AG09309 (cell line): ENCODE measurements around the gene PCDHGC4.
A peak's percentile ranks its signal among the peaks of the same experiment; 100 is the strongest.

Experiments
- DNase-seq: peaks from one replicate; pipeline ENCODE4 v3.0.0-alpha.2; 2010; ENCODE audit warnings: low read depth
- H3K4me3 ChIP-seq: 2 replicates; pipeline ENCODE4 v1.5.1; 2011; ENCODE audit warnings: mild to moderate bottlenecking, low read depth, low read length, moderate library complexity; ENCODE audit not compliant: control insufficient read depth
- TF ChIP-seq, protein P1 (sequence below): IDR thresholded peaks from 2 replicates; pipeline ENCODE4 v1.5.1; 2011; ENCODE audit warnings: mild to moderate bottlenecking, low read depth, low read length, inconsistent platforms; ENCODE audit not compliant: insufficient read depth, control insufficient read depth; ENCODE audit errors: missing control alignments

The PCDHGC4 gene

DNA sequence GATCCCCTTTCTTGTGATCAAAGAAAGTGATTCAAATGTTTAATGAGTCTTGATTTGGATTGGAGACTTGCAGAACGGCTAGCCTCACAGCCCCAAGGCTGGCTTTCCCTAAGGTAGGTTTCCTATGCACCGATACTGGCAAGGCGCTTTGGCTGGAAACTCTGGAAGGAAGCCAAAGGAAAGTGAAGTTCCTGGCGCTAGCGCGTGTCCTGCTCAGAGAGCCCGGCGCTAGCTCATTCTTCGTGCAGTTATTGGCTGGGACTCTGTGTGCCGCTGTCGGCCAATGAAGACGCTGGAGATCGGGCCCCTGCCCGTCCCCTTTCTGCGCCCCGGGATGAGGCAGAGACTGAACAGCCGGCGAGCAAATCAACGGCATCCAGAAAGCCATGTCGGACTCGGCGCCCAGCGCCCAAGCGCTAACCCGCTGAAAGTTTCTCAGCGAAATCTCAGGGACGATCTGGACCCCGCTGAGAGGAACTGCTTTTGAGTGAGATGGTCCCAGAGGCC is 9.2 kb upstream of the PCDHGC4 start, which contains the start of gene PCDHGC3:
PCDHGC3 (plus strand) TSS at position 342 of the 507 bp plus-strand sequence; CDS start at position 493, 151 bp downstream.
- TF ChIP-seq, protein P1, sequence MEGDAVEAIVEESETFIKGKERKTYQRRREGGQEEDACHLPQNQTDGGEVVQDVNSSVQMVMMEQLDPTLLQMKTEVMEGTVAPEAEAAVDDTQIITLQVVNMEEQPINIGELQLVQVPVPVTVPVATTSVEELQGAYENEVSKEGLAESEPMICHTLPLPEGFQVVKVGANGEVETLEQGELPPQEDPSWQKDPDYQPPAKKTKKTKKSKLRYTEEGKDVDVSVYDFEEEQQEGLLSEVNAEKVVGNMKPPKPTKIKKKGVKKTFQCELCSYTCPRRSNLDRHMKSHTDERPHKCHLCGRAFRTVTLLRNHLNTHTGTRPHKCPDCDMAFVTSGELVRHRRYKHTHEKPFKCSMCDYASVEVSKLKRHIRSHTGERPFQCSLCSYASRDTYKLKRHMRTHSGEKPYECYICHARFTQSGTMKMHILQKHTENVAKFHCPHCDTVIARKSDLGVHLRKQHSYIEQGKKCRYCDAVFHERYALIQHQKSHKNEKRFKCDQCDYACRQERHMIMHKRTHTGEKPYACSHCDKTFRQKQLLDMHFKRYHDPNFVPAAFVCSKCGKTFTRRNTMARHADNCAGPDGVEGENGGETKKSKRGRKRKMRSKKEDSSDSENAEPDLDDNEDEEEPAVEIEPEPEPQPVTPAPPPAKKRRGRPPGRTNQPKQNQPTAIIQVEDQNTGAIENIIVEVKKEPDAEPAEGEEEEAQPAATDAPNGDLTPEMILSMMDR, result peak; percentile 47
- peak; percentile 87 for DNase-seq
- peak within 1 kb of the TSS; percentile 51 for H3K4me3 ChIP-seq

DNA sequence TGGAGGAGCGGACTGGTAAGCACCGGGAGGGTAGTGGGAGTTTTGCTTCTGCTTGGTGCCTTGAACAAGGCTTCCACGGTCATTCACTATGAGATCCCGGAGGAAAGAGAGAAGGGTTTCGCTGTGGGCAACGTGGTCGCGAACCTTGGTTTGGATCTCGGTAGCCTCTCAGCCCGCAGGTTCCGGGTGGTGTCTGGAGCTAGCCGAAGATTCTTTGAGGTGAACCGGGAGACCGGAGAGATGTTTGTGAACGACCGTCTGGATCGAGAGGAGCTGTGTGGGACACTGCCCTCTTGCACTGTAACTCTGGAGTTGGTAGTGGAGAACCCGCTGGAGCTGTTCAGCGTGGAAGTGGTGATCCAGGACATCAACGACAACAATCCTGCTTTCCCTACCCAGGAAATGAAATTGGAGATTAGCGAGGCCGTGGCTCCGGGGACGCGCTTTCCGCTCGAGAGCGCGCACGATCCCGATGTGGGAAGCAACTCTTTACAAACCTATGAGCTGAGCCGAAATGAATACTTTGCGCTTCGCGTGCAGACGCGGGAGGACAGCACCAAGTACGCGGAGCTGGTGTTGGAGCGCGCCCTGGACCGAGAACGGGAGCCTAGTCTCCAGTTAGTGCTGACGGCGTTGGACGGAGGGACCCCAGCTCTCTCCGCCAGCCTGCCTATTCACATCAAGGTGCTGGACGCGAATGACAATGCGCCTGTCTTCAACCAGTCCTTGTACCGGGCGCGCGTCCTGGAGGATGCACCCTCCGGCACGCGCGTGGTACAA is 8.5 kb upstream of the PCDHGC4 start:
- DNase-seq, result peak; percentile 46
- H3K4me3 ChIP-seq, result peak overlapping the region; percentile 51

DNA sequence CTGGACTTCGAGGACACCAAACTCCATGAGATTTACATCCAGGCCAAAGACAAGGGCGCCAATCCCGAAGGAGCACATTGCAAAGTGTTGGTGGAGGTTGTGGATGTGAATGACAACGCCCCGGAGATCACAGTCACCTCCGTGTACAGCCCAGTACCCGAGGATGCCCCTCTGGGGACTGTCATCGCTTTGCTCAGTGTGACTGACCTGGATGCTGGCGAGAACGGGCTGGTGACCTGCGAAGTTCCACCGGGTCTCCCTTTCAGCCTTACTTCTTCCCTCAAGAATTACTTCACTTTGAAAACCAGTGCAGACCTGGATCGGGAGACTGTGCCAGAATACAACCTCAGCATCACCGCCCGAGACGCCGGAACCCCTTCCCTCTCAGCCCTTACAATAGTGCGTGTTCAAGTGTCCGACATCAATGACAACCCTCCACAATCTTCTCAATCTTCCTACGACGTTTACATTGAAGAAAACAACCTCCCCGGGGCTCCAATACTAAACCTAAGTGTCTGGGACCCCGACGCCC is 7.7 kb upstream of the PCDHGC4 start:
- no peak for DNase-seq
- peak overlapping the region; percentile 51 for H3K4me3 ChIP-seq
- TF ChIP-seq, protein P1, result no peak

More for the DNA sequence above, 8.5 kb upstream of the PCDHGC4 start:
- TF ChIP-seq, protein P1, result no peak

DNA sequence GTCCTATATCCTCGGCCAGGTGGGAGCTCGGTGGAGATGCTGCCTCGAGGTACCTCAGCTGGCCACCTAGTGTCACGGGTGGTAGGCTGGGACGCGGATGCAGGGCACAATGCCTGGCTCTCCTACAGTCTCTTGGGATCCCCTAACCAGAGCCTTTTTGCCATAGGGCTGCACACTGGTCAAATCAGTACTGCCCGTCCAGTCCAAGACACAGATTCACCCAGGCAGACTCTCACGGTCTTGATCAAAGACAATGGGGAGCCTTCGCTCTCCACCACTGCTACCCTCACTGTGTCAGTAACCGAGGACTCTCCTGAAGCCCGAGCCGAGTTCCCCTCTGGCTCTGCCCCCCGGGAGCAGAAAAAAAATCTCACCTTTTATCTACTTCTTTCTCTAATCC is 7.0 kb upstream of the PCDHGC4 start:
- peak overlapping the region; percentile 51 for H3K4me3 ChIP-seq
- TF ChIP-seq, protein P1, result no peak
- no peak for DNase-seq

DNA sequence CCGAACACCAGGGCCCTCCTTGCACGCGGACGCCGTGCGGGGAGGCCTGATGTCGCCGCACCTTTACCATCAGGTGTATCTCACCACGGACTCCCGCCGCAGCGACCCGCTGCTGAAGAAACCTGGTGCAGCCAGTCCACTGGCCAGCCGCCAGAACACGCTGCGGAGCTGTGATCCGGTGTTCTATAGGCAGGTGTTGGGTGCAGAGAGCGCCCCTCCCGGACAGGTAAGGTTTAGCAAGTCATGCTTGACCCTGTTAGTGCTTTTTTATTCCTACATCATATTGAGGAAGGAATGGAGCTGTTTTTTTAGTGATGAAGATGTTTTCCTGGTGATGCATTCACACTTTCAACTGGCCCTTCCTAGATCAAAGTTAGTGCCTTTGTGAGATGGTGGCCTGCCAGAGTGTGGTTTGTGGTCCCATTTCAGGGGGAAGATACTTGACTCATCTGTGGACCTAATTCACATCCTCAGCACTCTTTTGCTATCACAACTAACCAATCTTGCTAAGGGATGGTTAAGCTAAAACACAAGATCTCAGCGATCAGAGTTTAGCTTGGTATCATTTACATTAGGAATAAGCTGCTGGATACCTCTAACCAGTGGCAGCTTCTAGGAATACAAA is 6.4 kb upstream of the PCDHGC4 start:
- DNase-seq, result no peak
- TF ChIP-seq, protein P1, result peak; percentile 46
- peak overlapping the region; percentile 51 for H3K4me3 ChIP-seq

DNA sequence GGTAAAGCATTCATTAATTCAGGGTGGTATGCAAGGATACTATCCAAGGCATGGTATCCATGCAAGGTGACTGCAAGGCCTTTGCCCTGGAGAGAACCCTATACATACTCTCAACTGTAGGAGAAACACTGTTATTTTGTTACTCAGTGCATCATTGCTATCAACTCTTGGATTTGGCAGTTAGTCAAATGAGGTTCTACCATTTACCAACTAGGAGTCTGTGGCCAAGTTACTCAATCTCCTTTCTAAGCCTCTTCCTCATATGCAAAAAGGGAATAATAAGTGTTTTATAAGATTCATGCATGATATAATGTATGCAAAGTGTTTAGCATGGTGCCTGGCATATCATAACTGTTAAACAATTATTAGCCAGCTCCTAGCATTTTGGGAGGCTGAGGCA is 5.1 kb upstream of the PCDHGC4 start:
- TF ChIP-seq, protein P1, result no peak
- DNase-seq, result no peak
- no peak overlapping the region; the same call in 1 of the 2 replicates for H3K4me3 ChIP-seq
